Measurements from ENCODE around the gene ICAM4. TPM values are rescaled to one million over a fixed set of nuclear protein-coding genes. Genes with fewer than 3 reads are reported as not detected.
"Not testable (repeated sequence)": the region's sequence is repeated elsewhere in the genome, so short reads cannot be mapped to it uniquely, and the experiment has no call there.

ICAM4 gene
- total RNA-seq, 3 donors from 2014 or later (not counting 1 experiment from before 2014, with no cell fraction given) = 1.3 to 3.6 (median 3.0) TPM

DNA sequence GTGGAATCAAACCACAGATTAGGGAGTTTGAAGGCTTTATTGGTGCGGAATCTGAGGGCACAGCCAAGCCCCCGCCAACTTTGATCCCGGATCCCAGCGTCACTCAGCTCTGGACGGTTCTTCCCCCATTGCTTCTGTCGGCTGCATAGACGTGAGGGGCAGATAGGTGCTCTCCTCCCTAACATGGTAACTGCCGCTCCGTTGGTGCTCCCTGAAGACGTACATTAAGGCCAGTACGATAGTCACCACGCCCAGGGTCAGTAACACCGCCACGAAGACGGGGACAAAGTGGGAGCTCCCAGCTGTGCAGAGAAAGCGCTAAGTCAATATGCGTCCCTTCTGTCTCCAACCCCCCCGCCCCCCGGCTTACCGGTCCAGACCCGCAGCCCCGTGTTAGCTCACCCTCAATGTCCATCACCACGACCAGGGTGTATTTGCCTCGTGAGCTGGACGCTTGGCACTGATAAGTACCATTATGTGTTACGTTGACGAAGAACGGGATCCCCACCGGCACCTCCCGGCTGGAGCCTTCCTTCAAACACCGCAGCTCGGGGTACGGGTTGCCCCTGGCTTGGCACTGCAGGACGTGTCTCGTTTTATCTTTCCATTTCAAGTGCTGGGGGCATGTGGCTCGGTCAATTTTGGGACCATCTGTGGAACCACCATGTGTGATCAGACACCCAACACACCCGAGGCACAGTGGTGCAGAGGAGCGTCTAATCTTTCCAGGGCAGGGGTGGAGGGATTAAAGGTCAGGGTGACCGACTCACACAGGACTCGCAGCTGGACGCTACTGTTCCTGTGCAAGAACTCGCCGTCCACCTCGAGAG is 47.2 kb downstream of the ICAM4 start:
- Mint-ChIP-seq H3K36me3 (no peaks in the 10 kb centered on the region), H3K4me1 (peaks cover 8 to 29% of the 10 kb centered on the region in 2 donors), H3K27ac (peak overlapping the region; percentile 90 to 96), H3K27me3 (ENCODE audit: low read depth in 2 of 2) (no peaks in the 10 kb centered on the region), H3K4me3 (peak overlapping the region; percentile 96), H3K9me3 (no peaks in the 10 kb centered on the region)
- Histone ChIP-seq H3K4me1 (ENCODE audit: control insufficient read depth, insufficient read depth, low read length) (peaks cover 38% of the 10 kb centered on the region), H3K4me3 (ENCODE audit: low read length) (peak overlapping the region; percentile 99), H3K9me3 (ENCODE audit: control insufficient read depth, insufficient read depth, low read length) (no peaks in the 10 kb centered on the region), H3K27me3 (ENCODE audit: control insufficient read depth, insufficient read depth, low read length) (no peaks in the 10 kb centered on the region), H3K27ac (ENCODE audit: low read length) (peak overlapping the region; percentile 59), H3K36me3 (ENCODE audit: control insufficient read depth, insufficient read depth, low read length) (peaks cover 27% of the 10 kb centered on the region)
- DNase-seq = no peak
- TF ChIP-seq, protein P1, sequence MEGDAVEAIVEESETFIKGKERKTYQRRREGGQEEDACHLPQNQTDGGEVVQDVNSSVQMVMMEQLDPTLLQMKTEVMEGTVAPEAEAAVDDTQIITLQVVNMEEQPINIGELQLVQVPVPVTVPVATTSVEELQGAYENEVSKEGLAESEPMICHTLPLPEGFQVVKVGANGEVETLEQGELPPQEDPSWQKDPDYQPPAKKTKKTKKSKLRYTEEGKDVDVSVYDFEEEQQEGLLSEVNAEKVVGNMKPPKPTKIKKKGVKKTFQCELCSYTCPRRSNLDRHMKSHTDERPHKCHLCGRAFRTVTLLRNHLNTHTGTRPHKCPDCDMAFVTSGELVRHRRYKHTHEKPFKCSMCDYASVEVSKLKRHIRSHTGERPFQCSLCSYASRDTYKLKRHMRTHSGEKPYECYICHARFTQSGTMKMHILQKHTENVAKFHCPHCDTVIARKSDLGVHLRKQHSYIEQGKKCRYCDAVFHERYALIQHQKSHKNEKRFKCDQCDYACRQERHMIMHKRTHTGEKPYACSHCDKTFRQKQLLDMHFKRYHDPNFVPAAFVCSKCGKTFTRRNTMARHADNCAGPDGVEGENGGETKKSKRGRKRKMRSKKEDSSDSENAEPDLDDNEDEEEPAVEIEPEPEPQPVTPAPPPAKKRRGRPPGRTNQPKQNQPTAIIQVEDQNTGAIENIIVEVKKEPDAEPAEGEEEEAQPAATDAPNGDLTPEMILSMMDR (IDR thresholded peaks at IDR 0.05) = no peak
- 73% methylated on average over 44 of the region's 44 CpGs for whole genome bisulfite sequencing (ENCODE audit: insufficient coverage)
- ATAC-seq = no peak
- intact Hi-C loops (cut with micrococcal nuclease) = loop anchor here (1.0 to 2.0 kb wide), 2 partner anchors 46 to 63 kb away; partner anchors contain the start of genes ICAM1 and TYK2

DNA sequence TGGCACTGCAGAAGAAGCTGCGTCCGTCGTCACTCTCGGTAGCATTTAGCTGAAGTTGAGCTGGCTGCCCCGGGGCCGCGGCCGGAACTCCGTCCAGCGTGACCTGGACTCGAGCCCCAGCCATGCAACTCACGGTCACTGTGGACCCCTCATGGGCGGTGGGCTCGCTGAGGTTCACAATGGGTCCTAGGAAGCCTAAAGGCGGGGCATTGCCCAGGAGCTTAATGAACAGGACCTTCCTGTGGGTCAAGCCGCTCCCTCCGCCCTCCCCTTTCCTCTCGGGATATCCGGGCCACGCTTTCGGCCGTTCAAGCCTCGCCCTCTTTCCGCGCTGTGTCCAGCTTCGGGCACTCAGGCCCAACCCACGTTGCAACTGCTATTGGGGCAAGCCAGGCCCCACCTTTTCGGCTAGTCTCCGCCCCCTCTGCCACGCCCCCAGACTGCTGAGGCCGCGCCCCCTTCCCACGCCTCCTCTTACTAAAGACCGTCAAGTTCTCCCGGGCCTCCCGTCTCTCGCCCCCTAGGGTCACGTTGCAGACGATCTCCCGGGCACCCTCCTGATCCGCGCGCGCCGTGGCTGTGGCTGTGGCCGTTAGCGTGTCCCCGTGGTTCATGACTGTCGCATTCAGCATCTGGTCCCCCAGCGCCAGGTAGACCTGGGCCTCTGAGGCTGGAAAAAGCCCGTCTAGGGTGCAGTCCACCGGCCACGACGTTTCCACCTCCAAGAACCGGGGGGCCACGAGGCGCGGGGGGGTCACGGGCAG is 48.0 kb downstream of the ICAM4 start:
- H3K4me1 ChIP-seq (ENCODE audit: control insufficient read depth, insufficient read depth, low read length) = peaks cover 46% of the 10 kb centered on the region
- no peak overlapping the region for H3K27ac ChIP-seq (ENCODE audit: low read length)
- H3K9me3 ChIP-seq (ENCODE audit: control insufficient read depth, insufficient read depth, low read length) = no peaks in the 10 kb centered on the region
- no peaks in the 10 kb centered on the region for H3K9me3 Mint-ChIP-seq
- DNase-seq (peak in 1 of 2 donors; percentile 47), ATAC-seq (no peak)
- 91% methylated on average over 59 of the region's 59 CpGs for WGBS (ENCODE audit: insufficient coverage)
- peaks cover 15 to 37% of the 10 kb centered on the region in 2 donors for H3K4me1 Mint-ChIP-seq
- H3K4me3 Mint-ChIP-seq = no peak overlapping the region
- no peaks in the 10 kb centered on the region for H3K36me3 Mint-ChIP-seq
- no peaks in the 10 kb centered on the region for H3K27me3 Mint-ChIP-seq (ENCODE audit: low read depth in 2 of 2)
- H3K27me3 ChIP-seq (ENCODE audit: control insufficient read depth, insufficient read depth, low read length) = no peaks in the 10 kb centered on the region
- H3K27ac Mint-ChIP-seq = no peak overlapping the region
- H3K36me3 ChIP-seq (ENCODE audit: control insufficient read depth, insufficient read depth, low read length) = peaks cover 21% of the 10 kb centered on the region
- intact Hi-C loops (cut with micrococcal nuclease) = no loop called here
- no peak overlapping the region for H3K4me3 ChIP-seq (ENCODE audit: low read length)
- TF ChIP-seq, protein P1 (IDR thresholded peaks at IDR 0.05) = no peak

DNA sequence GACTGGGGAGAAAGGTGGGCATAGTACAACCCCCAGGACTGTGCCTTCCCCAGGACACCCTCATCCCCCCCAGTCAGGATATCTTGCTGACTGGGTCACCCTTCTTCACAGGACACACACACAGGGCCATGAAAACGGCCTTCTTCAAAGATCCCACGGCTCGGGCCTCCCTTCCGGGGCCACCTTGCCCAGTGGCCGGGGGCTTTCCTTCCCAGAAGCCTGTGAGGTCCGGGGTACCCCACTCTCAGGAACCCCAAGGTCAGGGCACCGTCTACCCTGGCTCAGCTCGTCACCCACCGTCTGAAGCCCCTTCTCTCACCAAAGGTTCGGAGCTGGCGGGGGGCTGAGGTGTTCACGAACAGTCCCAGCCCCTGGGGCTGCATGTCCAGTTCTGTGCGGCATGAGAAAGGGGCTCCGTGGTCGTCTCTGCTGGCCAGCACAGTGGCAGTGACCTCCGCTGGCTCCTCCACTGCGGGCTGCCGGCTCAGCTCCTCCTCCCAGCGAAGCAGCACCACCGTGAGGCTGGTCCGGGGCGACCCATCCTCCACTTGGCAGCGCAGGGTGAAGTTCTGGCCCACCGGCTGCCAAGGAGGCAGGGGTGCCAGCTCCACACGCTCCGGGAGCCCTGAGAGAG is 48.7 kb downstream of the ICAM4 start:
- TF ChIP-seq, protein P1 (IDR thresholded peaks at IDR 0.05) = no peak
- no peaks in the 10 kb centered on the region for H3K9me3 Mint-ChIP-seq
- no peak for DNase-seq
- no peak overlapping the region for H3K4me3 ChIP-seq (ENCODE audit: low read length)
- peaks cover 15 to 39% of the 10 kb centered on the region in 2 donors for H3K4me1 Mint-ChIP-seq
- H3K36me3 ChIP-seq (ENCODE audit: control insufficient read depth, insufficient read depth, low read length) = peaks cover 14% of the 10 kb centered on the region
- H3K27ac Mint-ChIP-seq = no peak overlapping the region
- WGBS (ENCODE audit: insufficient coverage) = 96% methylated on average over 24 of the region's 26 CpGs
- H3K36me3 Mint-ChIP-seq = no peaks in the 10 kb centered on the region
- peak overlapping the region; percentile 21 for H3K4me3 Mint-ChIP-seq
- peaks cover 53% of the 10 kb centered on the region for H3K4me1 ChIP-seq (ENCODE audit: control insufficient read depth, insufficient read depth, low read length)
- no peaks in the 10 kb centered on the region for H3K27me3 ChIP-seq (ENCODE audit: control insufficient read depth, insufficient read depth, low read length)
- no peaks in the 10 kb centered on the region for H3K9me3 ChIP-seq (ENCODE audit: control insufficient read depth, insufficient read depth, low read length)
- H3K27me3 Mint-ChIP-seq (ENCODE audit: low read depth in 2 of 2) = no peaks in the 10 kb centered on the region
- intact Hi-C loops (cut with micrococcal nuclease) = no loop called here
- no peak for ATAC-seq
- H3K27ac ChIP-seq (ENCODE audit: low read length) = no peak overlapping the region

DNA sequence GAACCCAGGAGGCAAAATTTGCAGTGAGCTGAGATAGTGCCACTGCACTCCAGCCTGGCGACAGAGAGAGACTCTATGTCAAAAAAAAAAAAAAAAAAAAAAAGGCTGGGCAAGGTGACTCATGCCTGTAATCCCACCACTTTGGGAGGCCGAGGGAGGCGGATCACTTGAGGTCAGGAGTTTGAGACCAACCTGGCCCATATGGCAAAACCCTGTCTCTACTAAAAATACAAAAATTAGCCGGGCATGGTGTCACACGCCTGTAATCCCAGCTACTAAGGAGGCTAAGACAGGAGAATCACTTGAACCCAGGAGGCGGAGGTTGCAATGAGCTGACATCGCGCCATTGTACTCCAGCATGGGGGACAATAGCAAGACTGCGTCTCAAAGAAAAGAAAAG is 50.0 kb downstream of the ICAM4 start:
- H3K4me3 ChIP-seq (ENCODE audit: low read length); H3K9me3 ChIP-seq (ENCODE audit: control insufficient read depth, insufficient read depth, low read length); H3K27ac ChIP-seq (ENCODE audit: low read length); DNase-seq; intact Hi-C loops (cut with micrococcal nuclease); ATAC-seq; H3K27me3 Mint-ChIP-seq (ENCODE audit: low read depth in 2 of 2); H3K27ac Mint-ChIP-seq; H3K9me3 Mint-ChIP-seq; H3K36me3 Mint-ChIP-seq; H3K27me3 ChIP-seq (ENCODE audit: control insufficient read depth, insufficient read depth, low read length): not testable (repeated sequence)
- 98% methylated on average over 9 of the region's 9 CpGs for WGBS (ENCODE audit: insufficient coverage)
- peaks cover 13% of the 10 kb centered on the region for H3K36me3 ChIP-seq (ENCODE audit: control insufficient read depth, insufficient read depth, low read length)
- Mint-ChIP-seq H3K4me3 (peak overlapping the region; percentile 52), H3K4me1 (peaks cover 15 to 45% of the 10 kb centered on the region in 2 donors)
- H3K4me1 ChIP-seq (ENCODE audit: control insufficient read depth, insufficient read depth, low read length) = peaks cover 57% of the 10 kb centered on the region

Measured in natural killer cell (primary cell).